HepG2 (cell line): ENCODE measurements around the gene PEAK3. TPM values are rescaled to one million over a fixed set of nuclear protein-coding genes. Genes with fewer than 3 reads are reported as not detected.
A peak's percentile ranks its signal among the peaks of the same experiment; 100 is the strongest.

ENCODE experiments used
- ATRX ChIP-seq: sonication (generic); formaldehyde crosslinking; IDR thresholded peaks from 2 replicates; pipeline ENCODE4 v1.4.0; 2020; ENCODE audit warnings: missing genetic modification reagents, borderline replicate concordance
- HOXA5 ChIP-seq: sonication (generic); formaldehyde crosslinking; IDR thresholded peaks from 2 replicates; pipeline ENCODE4 v1.4.0; 2020; ENCODE audit warnings: missing genetic modification reagents
- KLF12 ChIP-seq: sonication (generic); formaldehyde crosslinking; IDR thresholded peaks from 2 replicates; pipeline ENCODE4 v1.4.0; 2020; ENCODE audit warnings: missing genetic modification reagents, borderline replicate concordance
- MBNL3 ChIP-seq: fragments of 250-450 bp; sonication (Bioruptor Pico); conservative IDR thresholded peaks from 2 replicates; pipeline ENCODE4 v1.8.0; 2022; ENCODE audit warnings: mild to moderate bottlenecking, inconsistent platforms
- NONO ChIP-seq, 2 experiments: fragments of 450-650 bp in 1 of 2; sonication (generic) in 1 of 2; formaldehyde crosslinking in 1 of 2; IDR thresholded peaks in 1 of 2; conservative IDR thresholded peaks in 1 of 2; 2 replicates each; pipeline versions ENCODE4 v1.6.1 to v1.8.0; 2017 to 2022; ENCODE audit warnings: mild to moderate bottlenecking in 1 of 2, missing genetic modification reagents in 1 of 2, moderate library complexity in 1 of 2
- SP1 ChIP-seq, 2 experiments: fragments of 450-650 bp in 1 of 2; sonication (generic) in 1 of 2; formaldehyde crosslinking in 1 of 2; IDR thresholded peaks; 2 replicates each; pipeline versions ENCODE4 v1.4.0 to v1.6.1; 2016 to 2020; ENCODE audit warnings: missing genetic modification reagents in 1 of 2
- STAG1 ChIP-seq: sonication (generic); formaldehyde crosslinking; IDR thresholded peaks from 2 replicates; pipeline ENCODE4 v1.4.0; 2020; ENCODE audit warnings: missing genetic modification reagents
- XRCC5 ChIP-seq: fragments of 200-400 bp; formaldehyde crosslinking; optimal IDR thresholded peaks from 2 replicates; pipeline ENCODE3; 2017; ENCODE audit warnings: mild to moderate bottlenecking, low read length
- ZMYM4 ChIP-seq: sonication (generic); formaldehyde crosslinking; IDR thresholded peaks from 2 replicates; pipeline ENCODE4 v1.8.1; 2023; ENCODE audit warnings: mild to moderate bottlenecking, missing genetic modification reagents
- ZNF34 ChIP-seq: sonication (generic); formaldehyde crosslinking; IDR thresholded peaks from 2 replicates; pipeline ENCODE4 v1.4.0; 2020; ENCODE audit warnings: mild to moderate bottlenecking, missing genetic modification reagents, borderline replicate concordance
- ZNF460 ChIP-seq: sonication (generic); formaldehyde crosslinking; IDR thresholded peaks from 2 replicates; pipeline ENCODE4 v1.5.1; 2020; ENCODE audit warnings: missing genetic modification reagents, mild to moderate bottlenecking, borderline replicate concordance
- polyA plus RNA-seq, 8 experiments: library from polyadenylated mRNA; depleted of rRNA in 3 of 8; stranded (reverse) in 7 of 8; unstranded in 1 of 8; fragments of >200 nt; fragmentation: Illumina TruSeq in 4 of 8; extraction: Trizol in 4 of 8; gene quantifications; 2 replicates each; pipeline versions ENCODE4 v1.2.1 to v1.2.3, GENCODE V29; 2011 to 2016; ENCODE audit warnings: low read depth in 4 of 8, missing spikeins in 1 of 8, mixed read lengths in 1 of 8; ENCODE audit not compliant: insufficient read depth in 1 of 8
- total RNA-seq, 5 experiments: library from RNA; depleted of rRNA; stranded (reverse); fragments of >200 nt; fragmentation: Illumina TruSeq; extraction: Trizol; gene quantifications; 2 replicates each; pipeline ENCODE4 v1.2.3, GENCODE V29; 2016; ENCODE audit warnings: low read depth in 1 of 5
- TF ChIP-seq, protein P1 (sequence below): sonication (generic); formaldehyde crosslinking; IDR thresholded peaks from 2 replicates; pipeline ENCODE4 v1.4.0; 2020; ENCODE audit warnings: missing genetic modification reagents, borderline replicate concordance
- TF ChIP-seq, protein P2 (sequence below): sonication (generic); formaldehyde crosslinking; IDR thresholded peaks from 2 replicates; pipeline ENCODE4 v1.4.0; 2020; ENCODE audit warnings: missing genetic modification reagents
- TF ChIP-seq, protein P3 (sequence below): sonication (generic); formaldehyde crosslinking; IDR thresholded peaks from 2 replicates; pipeline ENCODE4 v1.4.0; 2020; ENCODE audit warnings: missing genetic modification reagents

Gene PEAK3
- total and polyA plus RNA-seq, 2 of the 13 experiments (the other 11 are each of a cell fraction or from before 2014, with no cell fraction given), result not detected

GRCh38 chr19:2273356-2274184 lies 8.4 kb downstream of the PEAK3 start (continued):
- TF ChIP-seq, protein P1, sequence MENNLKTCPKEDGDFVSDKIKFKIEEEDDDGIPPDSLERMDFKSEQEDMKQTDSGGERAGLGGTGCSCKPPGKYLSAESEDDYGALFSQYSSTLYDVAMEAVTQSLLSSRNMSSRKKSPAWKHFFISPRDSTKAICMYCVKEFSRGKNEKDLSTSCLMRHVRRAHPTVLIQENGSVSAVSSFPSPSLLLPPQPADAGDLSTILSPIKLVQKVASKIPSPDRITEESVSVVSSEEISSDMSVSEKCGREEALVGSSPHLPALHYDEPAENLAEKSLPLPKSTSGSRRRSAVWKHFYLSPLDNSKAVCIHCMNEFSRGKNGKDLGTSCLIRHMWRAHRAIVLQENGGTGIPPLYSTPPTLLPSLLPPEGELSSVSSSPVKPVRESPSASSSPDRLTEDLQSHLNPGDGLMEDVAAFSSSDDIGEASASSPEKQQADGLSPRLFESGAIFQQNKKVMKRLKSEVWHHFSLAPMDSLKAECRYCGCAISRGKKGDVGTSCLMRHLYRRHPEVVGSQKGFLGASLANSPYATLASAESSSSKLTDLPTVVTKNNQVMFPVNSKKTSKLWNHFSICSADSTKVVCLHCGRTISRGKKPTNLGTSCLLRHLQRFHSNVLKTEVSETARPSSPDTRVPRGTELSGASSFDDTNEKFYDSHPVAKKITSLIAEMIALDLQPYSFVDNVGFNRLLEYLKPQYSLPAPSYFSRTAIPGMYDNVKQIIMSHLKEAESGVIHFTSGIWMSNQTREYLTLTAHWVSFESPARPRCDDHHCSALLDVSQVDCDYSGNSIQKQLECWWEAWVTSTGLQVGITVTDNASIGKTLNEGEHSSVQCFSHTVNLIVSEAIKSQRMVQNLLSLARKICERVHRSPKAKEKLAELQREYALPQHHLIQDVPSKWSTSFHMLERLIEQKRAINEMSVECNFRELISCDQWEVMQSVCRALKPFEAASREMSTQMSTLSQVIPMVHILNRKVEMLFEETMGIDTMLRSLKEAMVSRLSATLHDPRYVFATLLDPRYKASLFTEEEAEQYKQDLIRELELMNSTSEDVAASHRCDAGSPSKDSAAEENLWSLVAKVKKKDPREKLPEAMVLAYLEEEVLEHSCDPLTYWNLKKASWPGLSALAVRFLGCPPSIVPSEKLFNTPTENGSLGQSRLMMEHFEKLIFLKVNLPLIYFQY (CRISPR knock-in tag), result no peak
- TF ChIP-seq, protein P2, sequence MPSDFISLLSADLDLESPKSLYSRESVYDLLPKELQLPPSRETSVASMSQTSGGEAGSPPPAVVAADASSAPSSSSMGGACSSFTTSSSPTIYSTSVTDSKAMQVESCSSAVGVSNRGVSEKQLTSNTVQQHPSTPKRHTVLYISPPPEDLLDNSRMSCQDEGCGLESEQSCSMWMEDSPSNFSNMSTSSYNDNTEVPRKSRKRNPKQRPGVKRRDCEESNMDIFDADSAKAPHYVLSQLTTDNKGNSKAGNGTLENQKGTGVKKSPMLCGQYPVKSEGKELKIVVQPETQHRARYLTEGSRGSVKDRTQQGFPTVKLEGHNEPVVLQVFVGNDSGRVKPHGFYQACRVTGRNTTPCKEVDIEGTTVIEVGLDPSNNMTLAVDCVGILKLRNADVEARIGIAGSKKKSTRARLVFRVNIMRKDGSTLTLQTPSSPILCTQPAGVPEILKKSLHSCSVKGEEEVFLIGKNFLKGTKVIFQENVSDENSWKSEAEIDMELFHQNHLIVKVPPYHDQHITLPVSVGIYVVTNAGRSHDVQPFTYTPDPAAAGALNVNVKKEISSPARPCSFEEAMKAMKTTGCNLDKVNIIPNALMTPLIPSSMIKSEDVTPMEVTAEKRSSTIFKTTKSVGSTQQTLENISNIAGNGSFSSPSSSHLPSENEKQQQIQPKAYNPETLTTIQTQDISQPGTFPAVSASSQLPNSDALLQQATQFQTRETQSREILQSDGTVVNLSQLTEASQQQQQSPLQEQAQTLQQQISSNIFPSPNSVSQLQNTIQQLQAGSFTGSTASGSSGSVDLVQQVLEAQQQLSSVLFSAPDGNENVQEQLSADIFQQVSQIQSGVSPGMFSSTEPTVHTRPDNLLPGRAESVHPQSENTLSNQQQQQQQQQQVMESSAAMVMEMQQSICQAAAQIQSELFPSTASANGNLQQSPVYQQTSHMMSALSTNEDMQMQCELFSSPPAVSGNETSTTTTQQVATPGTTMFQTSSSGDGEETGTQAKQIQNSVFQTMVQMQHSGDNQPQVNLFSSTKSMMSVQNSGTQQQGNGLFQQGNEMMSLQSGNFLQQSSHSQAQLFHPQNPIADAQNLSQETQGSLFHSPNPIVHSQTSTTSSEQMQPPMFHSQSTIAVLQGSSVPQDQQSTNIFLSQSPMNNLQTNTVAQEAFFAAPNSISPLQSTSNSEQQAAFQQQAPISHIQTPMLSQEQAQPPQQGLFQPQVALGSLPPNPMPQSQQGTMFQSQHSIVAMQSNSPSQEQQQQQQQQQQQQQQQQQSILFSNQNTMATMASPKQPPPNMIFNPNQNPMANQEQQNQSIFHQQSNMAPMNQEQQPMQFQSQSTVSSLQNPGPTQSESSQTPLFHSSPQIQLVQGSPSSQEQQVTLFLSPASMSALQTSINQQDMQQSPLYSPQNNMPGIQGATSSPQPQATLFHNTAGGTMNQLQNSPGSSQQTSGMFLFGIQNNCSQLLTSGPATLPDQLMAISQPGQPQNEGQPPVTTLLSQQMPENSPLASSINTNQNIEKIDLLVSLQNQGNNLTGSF (CRISPR knock-in tag), result no peak
- no peak for TF ChIP-seq ZNF34 (CRISPR knock-in tag)
- TF ChIP-seq NONO (IDR thresholded peaks at IDR 0.05), result no peak
- peak; percentile 79 for TF ChIP-seq NONO (CRISPR knock-in tag; conservative IDR thresholded peaks at IDR 0.05)
- TF ChIP-seq ZMYM4 (CRISPR knock-in tag), result peak; percentile 66; the same call in 1 of the 2 replicates
- no peak; the same call in 1 of the 2 replicates for TF ChIP-seq HOXA5 (CRISPR knock-in tag)
- TF ChIP-seq SP1 (IDR thresholded peaks at IDR 0.05), result no peak
- TF ChIP-seq SP1 (CRISPR knock-in tag; IDR thresholded peaks at IDR 0.05), result no peak; the same call in 1 of the 2 replicates
- no peak for TF ChIP-seq MBNL3 (CRISPR knock-in tag)
- TF ChIP-seq ZNF460 (CRISPR knock-in tag), result no peak; the same call in 1 of the 2 replicates
- TF ChIP-seq ATRX (CRISPR knock-in tag), result no peak
- TF ChIP-seq, protein P3, sequence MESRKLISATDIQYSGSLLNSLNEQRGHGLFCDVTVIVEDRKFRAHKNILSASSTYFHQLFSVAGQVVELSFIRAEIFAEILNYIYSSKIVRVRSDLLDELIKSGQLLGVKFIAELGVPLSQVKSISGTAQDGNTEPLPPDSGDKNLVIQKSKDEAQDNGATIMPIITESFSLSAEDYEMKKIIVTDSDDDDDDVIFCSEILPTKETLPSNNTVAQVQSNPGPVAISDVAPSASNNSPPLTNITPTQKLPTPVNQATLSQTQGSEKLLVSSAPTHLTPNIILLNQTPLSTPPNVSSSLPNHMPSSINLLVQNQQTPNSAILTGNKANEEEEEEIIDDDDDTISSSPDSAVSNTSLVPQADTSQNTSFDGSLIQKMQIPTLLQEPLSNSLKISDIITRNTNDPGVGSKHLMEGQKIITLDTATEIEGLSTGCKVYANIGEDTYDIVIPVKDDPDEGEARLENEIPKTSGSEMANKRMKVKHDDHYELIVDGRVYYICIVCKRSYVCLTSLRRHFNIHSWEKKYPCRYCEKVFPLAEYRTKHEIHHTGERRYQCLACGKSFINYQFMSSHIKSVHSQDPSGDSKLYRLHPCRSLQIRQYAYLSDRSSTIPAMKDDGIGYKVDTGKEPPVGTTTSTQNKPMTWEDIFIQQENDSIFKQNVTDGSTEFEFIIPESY, result peak; percentile 81
- peak; percentile 62 for TF ChIP-seq STAG1
- TF ChIP-seq XRCC5, result peak; percentile 86
- no peak for TF ChIP-seq KLF12
